ENCODE data around the gene THEMIS.
A peak's percentile ranks its signal among the peaks of the same experiment; 100 is the strongest.
"Not testable (repeated sequence)": the region's sequence is repeated elsewhere in the genome, so short reads cannot be mapped to it uniquely, and the experiment has no call there.

Gene THEMIS

GRCh38 chr6:127914240-127914639 lies 13.4 kb upstream of the THEMIS start:
- no peak for DNase-seq

GRCh38 chr6:127912914-127913313 lies 12.1 kb upstream of the THEMIS start:
- DNase-seq, result no peak

GRCh38 chr6:127907960-127908640 lies 7.2 kb upstream of the THEMIS start:
- peak; percentile 55 for DNase-seq

GRCh38 chr6:127904160-127904559 lies 3.3 kb upstream of the THEMIS start:
- DNase-seq, result no peak

- no peak for DNase-seq
These were observed 2.1 kb upstream of the THEMIS start for GRCh38 chr6:127902933-127903332.

GRCh38 chr6:127897484-127897883 lies 3.4 kb downstream of the THEMIS start:
- no peak for DNase-seq

- DNase-seq, result no peak
These were observed 6.8 kb downstream of the THEMIS start for GRCh38 chr6:127894051-127894450.

- peak; percentile 50 for DNase-seq
These were observed 7.3 kb downstream of the THEMIS start for GRCh38 chr6:127893541-127893940.

GRCh38 chr6:127891731-127892326 lies 9.0 kb downstream of the THEMIS start:
- no peak for DNase-seq

- no peak for DNase-seq
These were observed 14.3 kb downstream of the THEMIS start for GRCh38 chr6:127886603-127887002.

- no peak for DNase-seq
These were observed 16.7 kb downstream of the THEMIS start for GRCh38 chr6:127884134-127884533.

- not testable (repeated sequence) for DNase-seq
These were observed 18.9 kb downstream of the THEMIS start for GRCh38 chr6:127881949-127882348.

- no peak for DNase-seq
These were observed 20.4 kb downstream of the THEMIS start for GRCh38 chr6:127880429-127880828.

- DNase-seq, result peak; percentile 39
These were observed 21.2 kb downstream of the THEMIS start for GRCh38 chr6:127879685-127880084.

- DNase-seq, result no peak
These were observed 22.7 kb downstream of the THEMIS start for GRCh38 chr6:127878115-127878514.

GRCh38 chr6:127877231-127877630 lies 23.6 kb downstream of the THEMIS start:
- DNase-seq, result no peak

GRCh38 chr6:127869772-127870404 lies 31.0 kb downstream of the THEMIS start:
- DNase-seq, result no peak

- DNase-seq, result no peak
These were observed 31.7 kb downstream of the THEMIS start for GRCh38 chr6:127869183-127869582.

- DNase-seq, result no peak
These were observed 32.5 kb downstream of the THEMIS start for GRCh38 chr6:127868338-127868737.

GRCh38 chr6:127866766-127867165 lies 34.1 kb downstream of the THEMIS start:
- no peak for DNase-seq

GRCh38 chr6:127865108-127865507 lies 35.8 kb downstream of the THEMIS start:
- DNase-seq, result no peak

- DNase-seq, result no peak
These were observed 36.2 kb downstream of the THEMIS start for GRCh38 chr6:127864701-127865100.

- DNase-seq, result no peak
These were observed 40.1 kb downstream of the THEMIS start for GRCh38 chr6:127860723-127861122.

- DNase-seq, result no peak
These were observed 40.9 kb downstream of the THEMIS start for GRCh38 chr6:127859956-127860355.
